ENCODE data around the gene WDR44.

DNA sequence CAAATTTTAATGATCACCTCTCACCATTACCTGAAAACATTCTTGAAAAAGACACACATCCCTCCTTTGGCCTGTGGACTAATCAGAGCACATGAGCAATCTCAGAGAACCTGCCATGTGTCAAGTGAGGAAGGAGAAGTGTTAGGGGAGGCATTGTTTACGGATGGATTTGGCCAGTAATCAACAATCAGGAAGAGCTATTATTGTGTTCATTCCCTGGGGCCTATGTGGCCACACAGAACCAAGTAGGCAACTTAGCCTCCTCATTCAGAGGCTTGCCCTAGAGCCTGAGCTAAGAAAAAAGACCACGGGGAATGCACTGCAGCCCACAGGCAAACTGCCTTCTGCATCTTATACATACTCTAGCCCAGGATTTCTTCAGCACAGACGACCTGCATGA is 109.1 kb downstream of the WDR44 start:
- TF ChIP-seq, protein P1, sequence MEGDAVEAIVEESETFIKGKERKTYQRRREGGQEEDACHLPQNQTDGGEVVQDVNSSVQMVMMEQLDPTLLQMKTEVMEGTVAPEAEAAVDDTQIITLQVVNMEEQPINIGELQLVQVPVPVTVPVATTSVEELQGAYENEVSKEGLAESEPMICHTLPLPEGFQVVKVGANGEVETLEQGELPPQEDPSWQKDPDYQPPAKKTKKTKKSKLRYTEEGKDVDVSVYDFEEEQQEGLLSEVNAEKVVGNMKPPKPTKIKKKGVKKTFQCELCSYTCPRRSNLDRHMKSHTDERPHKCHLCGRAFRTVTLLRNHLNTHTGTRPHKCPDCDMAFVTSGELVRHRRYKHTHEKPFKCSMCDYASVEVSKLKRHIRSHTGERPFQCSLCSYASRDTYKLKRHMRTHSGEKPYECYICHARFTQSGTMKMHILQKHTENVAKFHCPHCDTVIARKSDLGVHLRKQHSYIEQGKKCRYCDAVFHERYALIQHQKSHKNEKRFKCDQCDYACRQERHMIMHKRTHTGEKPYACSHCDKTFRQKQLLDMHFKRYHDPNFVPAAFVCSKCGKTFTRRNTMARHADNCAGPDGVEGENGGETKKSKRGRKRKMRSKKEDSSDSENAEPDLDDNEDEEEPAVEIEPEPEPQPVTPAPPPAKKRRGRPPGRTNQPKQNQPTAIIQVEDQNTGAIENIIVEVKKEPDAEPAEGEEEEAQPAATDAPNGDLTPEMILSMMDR (IDR thresholded peaks at IDR 0.05) = no peak
- no peak for TF ChIP-seq AR (CRISPR knock-in tag; IDR thresholded peaks at IDR 0.05)
- TF ChIP-seq, protein P2, sequence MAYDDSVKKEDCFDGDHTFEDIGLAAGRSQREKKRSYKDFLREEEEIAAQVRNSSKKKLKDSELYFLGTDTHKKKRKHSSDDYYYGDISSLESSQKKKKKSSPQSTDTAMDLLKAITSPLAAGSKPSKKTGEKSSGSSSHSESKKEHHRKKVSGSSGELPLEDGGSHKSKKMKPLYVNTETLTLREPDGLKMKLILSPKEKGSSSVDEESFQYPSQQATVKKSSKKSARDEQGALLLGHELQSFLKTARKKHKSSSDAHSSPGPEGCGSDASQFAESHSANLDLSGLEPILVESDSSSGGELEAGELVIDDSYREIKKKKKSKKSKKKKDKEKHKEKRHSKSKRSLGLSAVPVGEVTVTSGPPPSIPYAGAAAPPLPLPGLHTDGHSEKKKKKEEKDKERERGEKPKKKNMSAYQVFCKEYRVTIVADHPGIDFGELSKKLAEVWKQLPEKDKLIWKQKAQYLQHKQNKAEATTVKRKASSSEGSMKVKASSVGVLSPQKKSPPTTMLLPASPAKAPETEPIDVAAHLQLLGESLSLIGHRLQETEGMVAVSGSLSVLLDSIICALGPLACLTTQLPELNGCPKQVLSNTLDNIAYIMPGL (CRISPR knock-in tag; IDR thresholded peaks at IDR 0.05) = no peak
- TF ChIP-seq, protein P3, sequence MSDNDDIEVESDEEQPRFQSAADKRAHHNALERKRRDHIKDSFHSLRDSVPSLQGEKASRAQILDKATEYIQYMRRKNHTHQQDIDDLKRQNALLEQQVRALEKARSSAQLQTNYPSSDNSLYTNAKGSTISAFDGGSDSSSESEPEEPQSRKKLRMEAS (CRISPR knock-in tag; IDR thresholded peaks at IDR 0.05) = no peak
- no peak for TF ChIP-seq ELF4 (CRISPR knock-in tag; IDR thresholded peaks at IDR 0.05; ENCODE audit: low read depth)
- no peak for TF ChIP-seq MYBL2 (CRISPR knock-in tag; IDR thresholded peaks at IDR 0.05)
- no peak for TF ChIP-seq HMGA2 (CRISPR knock-in tag; IDR thresholded peaks at IDR 0.05)
